Stomach (tissue), 4 donors: ENCODE results near the gene CCDC192.

Experiments
- CTCF ChIP-seq, 7 experiments: fragments of 450-650 bp in 4 of 7; fragments of 200-600 bp in 3 of 7; sonication (generic) in 3 of 7; IDR thresholded peaks; one replicate each; pipeline ENCODE4 v1.5.1; 2016 to 2019; ENCODE audit warnings: antibody characterized with exemption in 7 of 7, control low read depth in 2 of 7, mild to moderate bottlenecking in 1 of 7
- EP300 ChIP-seq: sonication (generic); formaldehyde crosslinking; IDR thresholded peaks from one replicate; pipeline ENCODE4 v1.6.1; 2017; ENCODE audit warnings: antibody characterized with exemption
- POLR2AphosphoS5 ChIP-seq, 3 donors: sonication (generic); formaldehyde crosslinking; IDR thresholded peaks; one replicate each; pipeline ENCODE4 v1.6.1; 2016; ENCODE audit warnings: antibody characterized with exemption in 3 of 3

- TF ChIP-seq POLR2AphosphoS5 (IDR thresholded peaks at IDR 0.05) (no peak), CTCF (IDR thresholded peaks at IDR 0.05) (no peak), EP300 (no peak)
Measured at GRCh38 chr5:127976525-127976924, 273.3 kb downstream of the CCDC192 start.
